Stimulated activated CD8-positive, alpha-beta memory T cell treated with anti-CD3 and anti-CD28 coated beads, Interleukin-15, amount 100 ng/mL, for 4 hours (primary cell): Measurements from ENCODE around the gene SLC29A4.

Experiments
- DNase-seq, 2 donors: peaks; one replicate each; pipeline ENCODE4 v3.0.0-alpha.2; 2020; ENCODE audit warnings: low read depth in 2 of 2

The SLC29A4 gene

GRCh38 chr7:5352440-5353010 lies 69.8 kb downstream of the SLC29A4 start:
- DNase-seq: no peak

- no peak for DNase-seq
Measured at GRCh38 chr7:5354460-5355232, 71.9 kb downstream of the SLC29A4 start.
